ENCODE measurements around the gene PER3. TPM values are rescaled to one million over a fixed set of nuclear protein-coding genes. Genes with fewer than 3 reads are reported as not detected.

The PER3 gene
- total and polyA plus RNA-seq, 9 of the 15 experiments (the other 6 are each of a cell fraction or from before 2014, with no cell fraction given): 11.9 to 22.5 (median 14.6) TPM

DNA sequence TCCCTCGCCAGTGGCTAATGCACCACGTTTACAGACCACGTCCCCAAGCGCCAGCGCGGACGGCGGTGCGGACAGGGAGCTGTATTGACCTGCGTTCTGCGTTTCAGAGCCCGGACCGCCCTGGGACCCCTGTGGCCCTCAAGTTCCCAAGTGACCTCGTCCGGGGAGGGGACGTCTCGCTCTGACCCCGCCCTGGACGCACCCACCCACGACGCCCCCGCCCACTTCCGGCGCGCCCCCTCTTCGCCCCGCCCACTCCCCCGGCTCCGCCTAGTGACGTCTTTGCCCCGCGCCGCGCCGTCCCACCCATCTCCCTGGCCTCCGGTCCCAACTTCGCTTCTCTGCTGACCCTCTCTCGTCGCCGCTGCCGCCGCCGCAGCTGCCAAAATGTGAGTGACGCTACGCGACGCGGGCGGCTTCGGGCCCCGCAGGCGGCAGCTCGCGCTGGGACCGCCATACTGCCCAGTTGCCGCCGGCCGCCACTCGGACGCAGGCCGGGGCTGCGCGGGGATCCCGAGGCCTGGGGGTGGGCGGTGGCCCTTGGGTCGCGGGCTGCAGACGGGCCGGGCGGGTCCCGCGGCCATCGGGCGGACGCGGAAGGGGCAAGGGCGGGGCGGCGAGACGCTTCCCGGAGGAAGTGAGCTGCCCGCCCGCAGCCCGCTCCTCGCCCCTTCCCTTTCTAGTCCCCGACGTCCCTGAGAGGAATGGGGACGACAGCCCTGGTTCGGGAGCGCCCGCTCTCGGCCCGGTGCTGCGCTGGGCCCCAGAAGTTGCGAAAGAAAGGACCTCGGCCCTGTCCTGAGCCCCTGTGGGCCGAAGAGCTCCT, 12.9 kb upstream of the PER3 start, which contains the start of gene VAMP3:
TSS of gene VAMP3 (plus strand) at position 300 of the 826 bp plus-strand sequence. CDS start at position 388, 88 bp downstream.
- BruUV-seq (replicated peaks): no TSS peak
- 2% methylated on average over 65 of the region's 97 CpGs for WGBS (ENCODE audit: insufficient coverage, low coverage, missing lambda C conversion rate)
- H3K27me3 ChIP-seq (ENCODE audit: control insufficient read depth in 2 of 2, insufficient read depth in 2 of 2, low read length in 2 of 2): peaks cover 0 to 4% of the 10 kb centered on the region in 2 experiments; a peak in 2 of 5 replicates
- H4K20me1 ChIP-seq (replicated peaks; ENCODE audit: control insufficient read depth, insufficient read depth, low read length): no peaks in the 10 kb centered on the region
- H3K9me1 ChIP-seq (ENCODE audit: control insufficient read depth, insufficient read depth, low read length): no peaks in the 10 kb centered on the region
- H3K4me2 ChIP-seq (ENCODE audit: insufficient read depth, low read length): peak within 1 kb of the TSS; percentile 99
- H3K9ac ChIP-seq (ENCODE audit: insufficient read depth in 1 of 2, low read depth in 2 of 2, low read length in 2 of 2): peak within 1 kb of the TSS; percentile 82 to 93
- peaks cover 40% of the 10 kb centered on the region for H3K79me2 ChIP-seq (ENCODE audit: control insufficient read depth, insufficient read depth, low read length)
- peaks cover 25% of the 10 kb centered on the region for H3K36me3 ChIP-seq (ENCODE audit: control insufficient read depth, insufficient read depth, low read length)
- CTCF ChIA-PET (ENCODE audit: low intra/inter-chr PET ratio): no interaction called here
- peak; percentile 91 for ATAC-seq
- no peaks in the 10 kb centered on the region for H3K9me3 ChIP-seq (replicated peaks; ENCODE audit: control insufficient read depth, insufficient read depth, low read depth, low read length)
- intact Hi-C loops (cut with micrococcal nuclease) (no loop called here), in situ Hi-C loops (cut with MboI) (no loop called here)
- FAIRE-seq: no peak
- peak; percentile 90 to 99 (median 99) for DNase-seq (ENCODE audit: extremely low read depth in 1 of 4, low spot score in 3 of 4)
- peak within 1 kb of the TSS; percentile 82 for H3K27ac ChIP-seq (ENCODE audit: extremely low read depth, low read depth, low read length)
- peak within 1 kb of the TSS; percentile 90 for H3K4me3 ChIP-seq
- POLR2A ChIA-PET: interaction anchor here (0.6 to 1.4 kb wide), 6 partner anchors 10 to 105 kb away, joined by 3 to 5 read pairs (median 4); no protein-coding TSS in a partner anchor
- peaks cover 9 to 17% of the 10 kb centered on the region in 2 experiments for H3K4me1 ChIP-seq (replicated peaks in 1 of 2; ENCODE audit: control insufficient read depth in 2 of 2, insufficient read depth in 2 of 2, low read length in 2 of 2)
- peak within 1 kb of the TSS; percentile 94 for H2AFZ ChIP-seq (ENCODE audit: low read depth, low read length)
- TF ChIP-seq SRSF3 (IDR thresholded peaks at IDR 0.05; ENCODE audit: insufficient read depth, low read length) (no peak), PCBP1 (IDR thresholded peaks at IDR 0.05; ENCODE audit: low read depth, low read length, poor library complexity, severe bottlenecking) (peak; percentile 75), SAFB2 (IDR thresholded peaks at IDR 0.05; ENCODE audit: borderline replicate concordance, low read depth, low read length, severe bottlenecking) (no peak), RAD21 (CRISPR knock-in tag; conservative IDR thresholded peaks at IDR 0.05 in 1 of 2, IDR thresholded peaks at IDR 0.05 in 1 of 2) (no peak), HNRNPLL (IDR thresholded peaks at IDR 0.05; ENCODE audit: low read depth, low read length, poor library complexity, severe bottlenecking) (no peak), SRF (CRISPR knock-in tag; IDR thresholded peaks at IDR 0.05) (peak in 1 of 2 experiments; percentile 69; a peak in 2 of 4 replicates), ZNF699 (CRISPR knock-in tag; IDR thresholded peaks at IDR 0.05; ENCODE audit: insufficient replicate concordance) (no peak), SMARCE1 (IDR thresholded peaks at IDR 0.05) (no peak), JUND (IDR thresholded peaks at IDR 0.05; ENCODE audit: borderline replicate concordance, low read depth, low read length) (no peak), JUND (tag; IDR thresholded peaks at IDR 0.05; ENCODE audit: borderline replicate concordance, low read depth, low read length) (no peak), HCFC1 (IDR thresholded peaks at IDR 0.05; ENCODE audit: low read depth, low read length) (peak; percentile 74), CREB1 (IDR thresholded peaks at IDR 0.05) (peak; percentile 97), CREB1 (CRISPR knock-in tag; IDR thresholded peaks at IDR 0.05) (peak; percentile 97), ZFPM2 (CRISPR knock-in tag; IDR thresholded peaks at IDR 0.05) (no peak), ZNF140 (CRISPR knock-in tag; IDR thresholded peaks at IDR 0.05) (no peak)
- TF ChIP-seq, protein P1, sequence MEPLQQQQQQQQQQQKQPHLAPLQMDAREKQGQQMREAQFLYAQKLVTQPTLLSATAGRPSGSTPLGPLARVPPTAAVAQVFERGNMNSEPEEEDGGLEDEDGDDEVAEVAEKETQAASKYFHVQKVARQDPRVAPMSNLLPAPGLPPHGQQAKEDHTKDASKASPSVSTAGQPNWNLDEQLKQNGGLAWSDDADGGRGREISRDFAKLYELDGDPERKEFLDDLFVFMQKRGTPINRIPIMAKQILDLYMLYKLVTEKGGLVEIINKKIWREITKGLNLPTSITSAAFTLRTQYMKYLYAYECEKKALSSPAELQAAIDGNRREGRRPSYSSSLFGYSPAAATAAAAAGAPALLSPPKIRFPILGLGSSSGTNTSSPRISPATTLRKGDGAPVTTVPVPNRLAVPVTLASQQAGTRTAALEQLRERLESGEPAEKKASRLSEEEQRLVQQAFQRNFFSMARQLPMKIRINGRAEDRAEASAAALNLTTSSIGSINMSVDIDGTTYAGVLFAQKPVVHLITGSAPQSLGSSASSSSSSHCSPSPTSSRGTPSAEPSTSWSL (CRISPR knock-in tag; IDR thresholded peaks at IDR 0.05; ENCODE audit: borderline replicate concordance): no peak
- TF ChIP-seq, protein P2, sequence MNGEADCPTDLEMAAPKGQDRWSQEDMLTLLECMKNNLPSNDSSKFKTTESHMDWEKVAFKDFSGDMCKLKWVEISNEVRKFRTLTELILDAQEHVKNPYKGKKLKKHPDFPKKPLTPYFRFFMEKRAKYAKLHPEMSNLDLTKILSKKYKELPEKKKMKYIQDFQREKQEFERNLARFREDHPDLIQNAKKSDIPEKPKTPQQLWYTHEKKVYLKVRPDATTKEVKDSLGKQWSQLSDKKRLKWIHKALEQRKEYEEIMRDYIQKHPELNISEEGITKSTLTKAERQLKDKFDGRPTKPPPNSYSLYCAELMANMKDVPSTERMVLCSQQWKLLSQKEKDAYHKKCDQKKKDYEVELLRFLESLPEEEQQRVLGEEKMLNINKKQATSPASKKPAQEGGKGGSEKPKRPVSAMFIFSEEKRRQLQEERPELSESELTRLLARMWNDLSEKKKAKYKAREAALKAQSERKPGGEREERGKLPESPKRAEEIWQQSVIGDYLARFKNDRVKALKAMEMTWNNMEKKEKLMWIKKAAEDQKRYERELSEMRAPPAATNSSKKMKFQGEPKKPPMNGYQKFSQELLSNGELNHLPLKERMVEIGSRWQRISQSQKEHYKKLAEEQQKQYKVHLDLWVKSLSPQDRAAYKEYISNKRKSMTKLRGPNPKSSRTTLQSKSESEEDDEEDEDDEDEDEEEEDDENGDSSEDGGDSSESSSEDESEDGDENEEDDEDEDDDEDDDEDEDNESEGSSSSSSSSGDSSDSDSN (IDR thresholded peaks at IDR 0.05; ENCODE audit: borderline replicate concordance in 1 of 2, low read depth in 2 of 2, low read length in 2 of 2): peak in 1 of 2 experiments; percentile 66; a peak in 2 of 4 replicates

All from K562 (cell line).